Dedifferentiated amniotic fluid mesenchymal stem cell (primary cell): ENCODE measurements around the gene MBD5.

Source experiments
- DNase-seq: peaks from one replicate; pipeline ENCODE4 v3.0.0-alpha.2; 2016; ENCODE audit errors: extremely low spot score

MBD5 gene

DNA sequence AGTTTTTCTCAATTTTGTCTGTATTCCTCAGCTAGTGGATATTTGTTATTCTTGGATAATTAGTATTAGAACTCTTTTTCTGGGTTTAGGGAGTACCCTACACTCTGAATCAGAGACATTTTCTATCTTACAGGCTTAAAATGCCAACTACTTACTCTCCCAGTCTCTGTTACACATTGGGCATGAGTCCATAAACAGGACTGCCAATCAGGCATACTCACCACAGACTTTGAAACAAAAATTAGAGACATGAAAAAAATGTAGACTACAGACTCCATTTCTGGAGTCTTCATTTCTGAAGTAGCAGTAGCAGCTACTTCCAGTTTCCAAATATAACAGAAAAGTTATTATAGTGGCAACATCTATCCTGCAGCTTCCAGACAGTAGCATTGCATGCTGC lies 279.7 kb downstream of the MBD5 start:
- peak; percentile 50 for DNase-seq

DNA sequence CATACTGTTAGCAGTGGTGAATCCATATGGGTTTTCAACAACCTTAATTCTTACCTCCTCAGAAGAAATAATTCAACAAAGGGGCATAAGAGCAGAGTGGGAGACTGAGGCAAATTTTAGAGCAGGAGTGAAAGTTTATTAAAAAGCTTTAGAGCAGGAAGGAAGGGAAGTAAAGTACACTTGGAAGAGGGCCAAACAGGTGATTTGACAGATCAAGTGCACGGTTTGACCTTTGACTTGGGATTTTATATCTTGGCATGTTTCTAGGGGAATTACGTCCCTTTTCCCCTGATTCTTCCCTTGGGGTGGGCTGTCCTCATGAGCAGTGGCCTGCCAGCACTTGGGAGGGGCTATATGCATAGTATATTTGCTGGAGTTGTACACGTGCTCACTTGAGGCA lies 280.5 kb downstream of the MBD5 start:
- no peak for DNase-seq

DNA sequence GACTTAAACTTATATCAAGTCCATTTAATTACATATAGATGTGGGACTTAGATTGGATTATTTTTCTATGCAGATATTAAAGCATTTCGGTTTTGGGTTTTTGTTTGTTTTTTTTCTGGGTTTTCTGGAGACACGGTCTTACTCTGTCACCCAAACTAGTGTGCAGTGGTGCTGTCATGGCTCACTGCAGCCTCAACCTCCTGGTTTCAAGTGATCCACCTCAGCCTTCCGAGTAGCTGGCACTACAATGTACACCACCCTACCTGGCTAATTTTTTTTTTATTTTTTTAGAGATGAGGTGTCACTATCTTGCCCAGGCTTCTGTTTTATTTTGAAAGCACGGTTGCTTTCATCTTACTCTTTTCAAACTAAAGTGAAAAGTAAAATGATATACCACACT lies 281.6 kb downstream of the MBD5 start:
- no peak for DNase-seq

GRCh38 chr2:148303161-148303560 lies 282.3 kb downstream of the MBD5 start:
- no peak for DNase-seq

GRCh38 chr2:148305476-148305875 lies 284.6 kb downstream of the MBD5 start:
- no peak for DNase-seq

GRCh38 chr2:148306027-148306426 lies 285.1 kb downstream of the MBD5 start:
- no peak for DNase-seq

DNA sequence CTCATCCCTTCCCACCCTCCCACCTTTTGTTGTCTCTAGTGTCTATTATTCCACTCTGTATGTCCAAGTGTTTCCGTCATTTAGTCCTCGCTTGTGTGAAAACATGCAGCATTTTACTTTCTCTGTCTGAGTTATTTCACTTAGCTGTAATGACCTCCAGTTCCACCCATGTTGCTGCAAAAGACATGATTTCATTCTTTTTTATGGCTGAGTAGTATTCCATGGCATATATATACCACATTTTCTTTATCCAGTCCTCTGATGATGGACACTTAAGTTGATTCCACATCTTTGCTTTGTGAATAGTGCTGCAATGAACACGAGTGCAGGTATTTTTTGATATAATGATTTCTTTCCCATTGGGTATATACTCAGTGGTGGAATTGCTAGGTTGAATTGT lies 296.7 kb downstream of the MBD5 start:
- no peak for DNase-seq

GRCh38 chr2:148338541-148338940 lies 317.6 kb downstream of the MBD5 start:
- DNase-seq, result peak; percentile 30

- DNase-seq, result no peak
Observed at GRCh38 chr2:148342086-148342485, 321.2 kb downstream of the MBD5 start.

DNA sequence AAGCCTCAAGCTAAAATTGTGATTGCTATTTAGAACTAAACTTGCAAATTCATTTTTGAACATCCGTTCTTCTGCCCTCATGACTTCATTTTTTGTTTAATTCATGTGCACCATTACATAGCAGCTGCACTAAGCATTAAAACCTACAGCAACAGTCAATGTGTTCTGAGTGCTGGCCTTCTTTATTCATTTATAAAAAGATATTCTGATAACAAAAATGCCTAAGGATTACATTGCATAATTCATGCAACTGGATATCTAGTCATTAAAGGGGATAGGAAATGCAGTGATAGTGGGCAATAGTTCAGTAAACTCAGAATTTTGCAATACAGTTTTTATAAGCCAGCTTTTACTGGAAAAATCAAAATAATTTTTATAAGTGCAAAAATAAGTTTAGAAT lies 329.3 kb downstream of the MBD5 start:
- no peak for DNase-seq

- DNase-seq, result no peak
Observed at GRCh38 chr2:148351437-148352143, 330.7 kb downstream of the MBD5 start.

- no peak for DNase-seq
Observed at GRCh38 chr2:148358375-148358774, 337.5 kb downstream of the MBD5 start.

- DNase-seq, result no peak
Observed at GRCh38 chr2:148360662-148361061, 339.8 kb downstream of the MBD5 start.

- no peak for DNase-seq
Observed at GRCh38 chr2:148362144-148362796, 341.4 kb downstream of the MBD5 start.

- no peak for DNase-seq
Observed at GRCh38 chr2:148375214-148375613, 354.3 kb downstream of the MBD5 start.

DNA sequence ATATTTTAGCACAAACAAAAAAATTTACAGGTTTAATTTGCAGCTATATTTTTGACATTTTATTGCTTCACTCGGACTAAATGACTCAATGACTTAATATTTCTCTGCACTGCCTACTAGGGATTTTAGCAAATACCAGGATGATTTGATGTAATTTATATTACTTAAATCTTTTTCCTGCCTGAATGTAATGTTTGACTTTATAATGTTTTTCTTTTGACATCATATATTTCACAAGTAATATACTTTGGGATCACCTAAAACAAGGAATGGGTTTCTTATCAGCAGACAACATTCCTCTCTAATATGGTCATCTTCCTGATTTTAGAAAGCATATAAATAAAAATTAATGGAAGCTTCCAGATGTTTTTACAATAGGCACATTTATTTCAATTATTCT lies 370.4 kb downstream of the MBD5 start:
- DNase-seq, result no peak

DNA sequence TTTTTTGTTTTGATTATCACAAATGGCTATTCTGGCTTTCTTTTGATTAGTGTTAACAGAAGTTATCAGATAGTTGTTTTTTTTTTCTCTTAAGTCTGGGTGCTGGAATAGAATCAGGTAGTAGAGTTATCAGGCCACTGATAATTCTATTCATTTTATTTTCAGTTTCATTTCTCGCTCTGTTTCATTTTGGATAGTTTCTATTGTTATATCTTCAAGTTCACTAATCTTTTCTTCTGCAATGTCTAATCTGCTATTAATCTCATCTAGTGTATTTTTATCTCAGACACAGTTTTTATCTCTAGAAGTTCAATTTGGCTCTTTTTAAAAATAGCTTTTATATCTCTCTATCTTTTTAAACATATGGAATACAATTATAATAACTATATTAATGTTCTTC lies 381.9 kb downstream of the MBD5 start:
- DNase-seq, result no peak

DNA sequence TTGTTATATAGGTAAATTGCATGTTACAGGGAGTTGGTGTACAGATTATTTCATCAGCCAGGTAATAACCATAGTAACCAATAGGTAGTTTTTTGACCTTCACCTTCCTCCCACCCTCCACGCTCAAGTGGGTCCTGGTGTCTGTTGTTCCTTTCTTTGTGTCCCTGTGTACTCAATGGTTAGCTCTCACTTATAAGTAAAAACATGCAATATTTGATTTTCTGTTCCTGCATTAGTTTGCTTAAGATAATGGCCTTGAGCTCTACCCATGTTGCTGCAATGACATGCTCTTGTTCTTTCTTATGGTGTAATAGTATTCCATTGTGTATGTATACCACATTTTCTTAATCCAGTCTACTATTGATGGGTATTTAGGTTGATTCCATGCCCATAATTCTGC lies 390.0 kb downstream of the MBD5 start:
- DNase-seq, result no peak

- DNase-seq, result no peak
Observed at GRCh38 chr2:148416248-148416647, 395.4 kb downstream of the MBD5 start.

- peak; percentile 4 for DNase-seq
Observed at GRCh38 chr2:148430101-148430500, 409.2 kb downstream of the MBD5 start.

GRCh38 chr2:148447877-148448276 lies 427.0 kb downstream of the MBD5 start:
- no peak for DNase-seq

GRCh38 chr2:148450531-148450930 lies 429.6 kb downstream of the MBD5 start:
- DNase-seq, result no peak

GRCh38 chr2:148451046-148451445 lies 430.2 kb downstream of the MBD5 start:
- no peak for DNase-seq

DNA sequence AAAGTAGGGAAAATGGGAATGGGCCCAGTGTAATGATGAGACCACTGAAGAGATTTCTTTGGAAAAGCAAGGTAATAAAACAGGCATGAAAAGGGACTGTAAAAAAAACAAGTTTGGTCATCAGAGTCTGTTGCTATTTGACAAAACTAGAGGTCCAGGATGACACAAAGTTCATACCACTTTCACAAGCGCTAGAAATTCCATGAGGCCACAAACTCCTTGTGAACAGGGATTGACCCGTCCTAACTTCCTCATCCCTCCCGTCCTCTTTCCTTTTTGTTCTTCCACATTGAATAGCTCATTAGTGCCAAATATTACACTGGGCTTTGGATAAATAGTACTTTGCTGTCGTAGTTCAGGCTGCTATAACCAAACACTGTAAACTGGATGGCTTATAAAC lies 434.9 kb downstream of the MBD5 start:
- no peak for DNase-seq
